ENCODE data around the gene TEAD1. TPM values are rescaled to one million over a fixed set of nuclear protein-coding genes. Genes with fewer than 3 reads are reported as not detected.

The TEAD1 gene
- total and polyA plus RNA-seq, 4 donors = 9.1 to 38.4 (median 10.7) TPM

- H3K4me3 ChIP-seq (ENCODE audit: low read depth in 1 of 3, low read length in 3 of 3) = no peak overlapping the region
- no peaks in the 10 kb centered on the region for H3K9me3 ChIP-seq (ENCODE audit: control insufficient read depth in 4 of 4, low read length in 3 of 4)
- H3K27me3 ChIP-seq (ENCODE audit: control insufficient read depth in 4 of 4, insufficient read depth in 4 of 4, low read length in 3 of 4) = no peaks in the 10 kb centered on the region
- WGBS = 78% methylated on average over 7 of the region's 7 CpGs
- TF ChIP-seq RAD21 (IDR thresholded peaks at IDR 0.05) (no peak), FOXA2 (IDR thresholded peaks at IDR 0.05) (no peak), JUND (IDR thresholded peaks at IDR 0.05) (no peak), GABPA (IDR thresholded peaks at IDR 0.05 in 1 of 2, conservative IDR thresholded peaks at IDR 0.05 in 1 of 2) (no peak), CTCF (IDR thresholded peaks at IDR 0.05; ENCODE audit: low read depth, low read length, missing input control) (no peak), YY1 (IDR thresholded peaks at IDR 0.05) (no peak), NR2F2 (IDR thresholded peaks at IDR 0.05) (no peak), TAF1 (conservative IDR thresholded peaks at IDR 0.05) (no peak), ZBTB33 (IDR thresholded peaks at IDR 0.05) (no peak), ATF3 (IDR thresholded peaks at IDR 0.05) (no peak), FOXA1 (IDR thresholded peaks at IDR 0.05) (no peak), EGR1 (IDR thresholded peaks at IDR 0.05; ENCODE audit: low read depth in 2 of 2) (no peak), REST (IDR thresholded peaks at IDR 0.05) (no peak), SP1 (IDR thresholded peaks at IDR 0.05) (no peak), HNF4A (conservative IDR thresholded peaks at IDR 0.05) (no peak), HNF4G (IDR thresholded peaks at IDR 0.05) (no peak)
- no peak overlapping the region for H3K9ac ChIP-seq (ENCODE audit: low read depth in 1 of 2, low read length in 2 of 2)
- H3K36me3 ChIP-seq (ENCODE audit: control insufficient read depth in 4 of 4, insufficient read depth in 3 of 4, low read depth in 1 of 4, low read length in 3 of 4) = no peaks in the 10 kb centered on the region
- H3K4me1 ChIP-seq (ENCODE audit: control insufficient read depth in 4 of 4, insufficient read depth in 4 of 4, low read length in 3 of 4) = peaks cover 2 to 31% (median 21%) of the 10 kb centered on the region in 4 donors
- peak; percentile 14 for DNase-seq (ENCODE audit: low spot score)
- H3K27ac ChIP-seq (ENCODE audit: low read depth in 1 of 2, low read length in 2 of 2) = peak overlapping the region; percentile 3 to 28
Measured at GRCh38 chr11:12803086-12803826, 129.0 kb downstream of the TEAD1 start.

Data from liver (tissue), 9 donors.